Esophagus squamous epithelium (tissue), 5 donors: ENCODE measurements around the gene BOLA1. TPM values are rescaled to one million over a fixed set of nuclear protein-coding genes. Genes with fewer than 3 reads are reported as not detected.
"Not testable (repeated sequence)": the region's sequence is repeated elsewhere in the genome, so short reads cannot be mapped to it uniquely, and the experiment has no call there.

Source experiments
- DNase-seq: peaks from one replicate; lab custom pipeline; 2025; lab: John Stamatoyannopoulos, UW
- H3K27ac ChIP-seq, 4 donors: fragments of 200-600 bp; sonication (generic); one replicate each; pipeline ENCODE4 v1.5.1; 2016 to 2019; ENCODE audit warnings: mild to moderate bottlenecking in 1 of 4
- H3K27me3 ChIP-seq, 4 donors: fragments of 200-600 bp; sonication (generic); 1 replicate in 3 of 4; 2 replicates in 1 of 4; pipeline versions ENCODE4 v1.5.1 to v1.6.0; 2017 to 2021; ENCODE audit warnings: antibody characterized with exemption in 1 of 4
- H3K36me3 ChIP-seq, 3 donors: fragments of 200-600 bp; sonication (generic); one replicate each; pipeline ENCODE4 v1.5.1; 2016 to 2019
- H3K4me1 ChIP-seq, 3 donors: fragments of 200-600 bp; sonication (generic); one replicate each; pipeline ENCODE4 v1.5.1; 2017 to 2019
- H3K4me3 ChIP-seq, 4 donors: fragments of 200-600 bp; sonication (generic); 1 replicate in 3 of 4; 2 replicates in 1 of 4; pipeline ENCODE4 v1.5.1; 2016 to 2019; ENCODE audit warnings: mild to moderate bottlenecking in 2 of 4, moderate library complexity in 1 of 4
- H3K9me3 ChIP-seq, 3 donors: fragments of 200-600 bp; sonication (generic); one replicate each; pipeline ENCODE4 v1.5.1; 2016 to 2019
- POLR2A ChIP-seq, 4 donors: fragments of 450-650 bp; IDR thresholded peaks; one replicate each; pipeline ENCODE4 v1.6.1; 2017; ENCODE audit warnings: antibody characterized with exemption in 4 of 4, mild to moderate bottlenecking in 4 of 4, moderate library complexity in 3 of 4
- WGBS, 2 donors: methylation state at CpG; one replicate each; pipeline ENCODE4 v1.1.5; 2018; 5-methylcytosine and 5-hydroxymethylcytosine counted together
- intact Hi-C: fragments of 100-400 bp; cut with DNase I; formaldehyde crosslinking; loops from one replicate; pipeline ENCODE4 v1.15.0; 2022
- total RNA-seq, 4 donors: library from RNA; depleted of rRNA; stranded (reverse); fragments of >200 nt; gene quantifications; one replicate each; pipeline ENCODE4 v1.1.0, GENCODE V29; 2016
- TF ChIP-seq, protein P1 (sequence below), 6 experiments: fragments of 450-650 bp in 4 of 6; fragments of 200-600 bp in 2 of 6; sonication (generic) in 2 of 6; IDR thresholded peaks; one replicate each; pipeline ENCODE4 v1.5.1; 2016 to 2019; ENCODE audit warnings: antibody characterized with exemption in 6 of 6, mild to moderate bottlenecking in 4 of 6, moderate library complexity in 4 of 6
- donor health status: DM: yes; HTN: yes; CAD: no.

The BOLA1 gene
- total RNA-seq, 4 donors from 2014 or later, result 11.0 to 31.7 (median 23.4) TPM

GRCh38 chr1:149873060-149873459, 26.3 kb upstream of the BOLA1 start:
- H3K9me3 ChIP-seq, DNase-seq, H3K27me3 ChIP-seq, H3K27ac ChIP-seq, H3K4me1 ChIP-seq, H3K4me3 ChIP-seq, H3K36me3 ChIP-seq, intact Hi-C loops: not testable (repeated sequence)
- no CpG with 5 or more reads among the region's 4 CpGs for WGBS, 2 donors

- Histone ChIP-seq H3K9me3 (no peaks in the 10 kb centered on the region), H3K27me3 (no peaks in the 10 kb centered on the region), H3K27ac (no peak overlapping the region), H3K36me3 (no peaks in the 10 kb centered on the region), H3K4me1 (no peaks in the 10 kb centered on the region), H3K4me3 (no peak overlapping the region)
- WGBS, 2 donors, result 88 to 91% methylated on average over 4 to 5 of the region's 7 CpGs
- no peak for DNase-seq
- no peak for TF ChIP-seq POLR2A (IDR thresholded peaks at IDR 0.05)
- TF ChIP-seq, protein P1, sequence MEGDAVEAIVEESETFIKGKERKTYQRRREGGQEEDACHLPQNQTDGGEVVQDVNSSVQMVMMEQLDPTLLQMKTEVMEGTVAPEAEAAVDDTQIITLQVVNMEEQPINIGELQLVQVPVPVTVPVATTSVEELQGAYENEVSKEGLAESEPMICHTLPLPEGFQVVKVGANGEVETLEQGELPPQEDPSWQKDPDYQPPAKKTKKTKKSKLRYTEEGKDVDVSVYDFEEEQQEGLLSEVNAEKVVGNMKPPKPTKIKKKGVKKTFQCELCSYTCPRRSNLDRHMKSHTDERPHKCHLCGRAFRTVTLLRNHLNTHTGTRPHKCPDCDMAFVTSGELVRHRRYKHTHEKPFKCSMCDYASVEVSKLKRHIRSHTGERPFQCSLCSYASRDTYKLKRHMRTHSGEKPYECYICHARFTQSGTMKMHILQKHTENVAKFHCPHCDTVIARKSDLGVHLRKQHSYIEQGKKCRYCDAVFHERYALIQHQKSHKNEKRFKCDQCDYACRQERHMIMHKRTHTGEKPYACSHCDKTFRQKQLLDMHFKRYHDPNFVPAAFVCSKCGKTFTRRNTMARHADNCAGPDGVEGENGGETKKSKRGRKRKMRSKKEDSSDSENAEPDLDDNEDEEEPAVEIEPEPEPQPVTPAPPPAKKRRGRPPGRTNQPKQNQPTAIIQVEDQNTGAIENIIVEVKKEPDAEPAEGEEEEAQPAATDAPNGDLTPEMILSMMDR (IDR thresholded peaks at IDR 0.05), result no peak
- intact Hi-C loops, result no loop called here
Measured at GRCh38 chr1:149877211-149877946, 22.0 kb upstream of the BOLA1 start.

- Histone ChIP-seq H3K4me1 (peaks cover 3 to 15% (median 5%) of the 10 kb centered on the region in 3 donors), H3K4me3 (no peak overlapping the region), H3K27ac (no peak overlapping the region), H3K27me3 (no peaks in the 10 kb centered on the region), H3K36me3 (no peaks in the 10 kb centered on the region), H3K9me3 (no peaks in the 10 kb centered on the region)
- WGBS, 2 donors, result 85 to 88% methylated on average over 1 of the region's 1 CpG
- intact Hi-C loops, result no loop called here
- DNase-seq, result no peak
- TF ChIP-seq POLR2A (IDR thresholded peaks at IDR 0.05), result peak in 1 of 4 donors; percentile 12
- TF ChIP-seq, protein P1 (IDR thresholded peaks at IDR 0.05), result no peak
Measured at GRCh38 chr1:149879556-149879955, 19.8 kb upstream of the BOLA1 start.

GRCh38 chr1:149881876-149882275, 17.5 kb upstream of the BOLA1 start:
- Histone ChIP-seq H3K27me3 (no peaks in the 10 kb centered on the region), H3K4me1 (peaks cover 8 to 27% (median 14%) of the 10 kb centered on the region in 3 donors), H3K27ac (no peak overlapping the region), H3K4me3 (no peak overlapping the region), H3K9me3 (no peaks in the 10 kb centered on the region), H3K36me3 (no peaks in the 10 kb centered on the region)
- intact Hi-C loops, result no loop called here
- no peak for TF ChIP-seq POLR2A (IDR thresholded peaks at IDR 0.05)
- TF ChIP-seq, protein P1 (IDR thresholded peaks at IDR 0.05), result no peak
- DNase-seq, result no peak
- 73 to 80% methylated on average over 1 of the region's 1 CpG for WGBS, 2 donors

- H3K4me1 ChIP-seq, result peaks cover 8 to 37% (median 14%) of the 10 kb centered on the region in 3 donors
- no peaks in the 10 kb centered on the region for H3K36me3 ChIP-seq
- H3K27me3 ChIP-seq, result no peaks in the 10 kb centered on the region
- intact Hi-C loops, result no loop called here
- H3K27ac ChIP-seq, result peak overlapping the region in 1 of 4 donors; percentile 99
- TF ChIP-seq POLR2A (IDR thresholded peaks at IDR 0.05), result peak in 1 of 4 donors; percentile 17
- TF ChIP-seq, protein P1 (IDR thresholded peaks at IDR 0.05), result no peak
- no peak overlapping the region for H3K4me3 ChIP-seq
- no peak for DNase-seq
- no peaks in the 10 kb centered on the region for H3K9me3 ChIP-seq
- 71 to 81% methylated on average over 3 of the region's 3 CpGs for whole genome bisulfite sequencing, 2 donors
Measured at GRCh38 chr1:149883598-149884247, 15.6 kb upstream of the BOLA1 start.
